GM18519 (cell line): ENCODE data around the gene ENDOD1.

Experiments
- ATAC-seq: cut with Tn5 transposase; IDR thresholded peaks from one replicate; pipeline ENCODE4 v1.9.1; 2021; ENCODE audit warnings: mild to moderate bottlenecking, moderate library complexity; ENCODE audit not compliant: unreplicated experiment, low FRiP score

ENDOD1 gene

DNA sequence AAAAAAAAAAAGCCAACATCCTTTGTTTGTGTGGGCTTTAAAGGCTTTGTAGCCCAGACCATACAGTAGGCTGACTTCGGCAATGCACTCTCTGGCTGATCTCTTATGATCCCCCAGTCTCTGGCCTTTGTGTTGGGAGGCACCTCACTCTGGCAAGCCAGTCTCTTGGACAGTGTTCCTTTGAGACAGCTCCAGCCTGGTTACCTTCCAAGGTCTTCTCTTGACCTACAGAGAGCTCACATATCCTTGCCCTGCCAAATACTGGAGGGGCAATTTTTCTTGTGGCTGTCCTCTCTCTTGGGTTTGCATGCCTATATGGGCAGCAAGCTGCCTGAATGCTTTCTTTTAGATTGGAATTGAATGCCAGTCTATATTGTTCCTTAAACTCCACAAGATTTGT is 71.6 kb downstream of the ENDOD1 start:
- no peak for ATAC-seq

DNA sequence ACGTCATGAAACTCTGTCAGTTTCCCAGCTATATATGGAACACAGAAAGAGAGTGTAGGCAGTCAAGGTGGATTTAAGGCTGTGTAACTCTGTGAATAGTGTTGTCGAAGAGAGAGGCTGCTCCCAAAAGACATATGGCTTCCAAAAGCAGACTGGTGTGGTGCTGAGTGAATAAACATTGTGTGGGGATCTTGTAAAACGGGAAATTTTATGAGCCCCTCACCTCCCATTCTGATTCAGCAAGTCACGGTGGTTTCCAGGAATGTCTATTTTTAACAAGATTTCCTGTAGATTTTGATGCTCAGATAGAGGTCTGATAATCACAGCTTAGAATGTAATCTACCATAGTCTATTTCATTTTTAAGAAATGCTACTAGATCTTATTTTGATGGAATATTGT is 73.5 kb downstream of the ENDOD1 start:
- ATAC-seq, result no peak

DNA sequence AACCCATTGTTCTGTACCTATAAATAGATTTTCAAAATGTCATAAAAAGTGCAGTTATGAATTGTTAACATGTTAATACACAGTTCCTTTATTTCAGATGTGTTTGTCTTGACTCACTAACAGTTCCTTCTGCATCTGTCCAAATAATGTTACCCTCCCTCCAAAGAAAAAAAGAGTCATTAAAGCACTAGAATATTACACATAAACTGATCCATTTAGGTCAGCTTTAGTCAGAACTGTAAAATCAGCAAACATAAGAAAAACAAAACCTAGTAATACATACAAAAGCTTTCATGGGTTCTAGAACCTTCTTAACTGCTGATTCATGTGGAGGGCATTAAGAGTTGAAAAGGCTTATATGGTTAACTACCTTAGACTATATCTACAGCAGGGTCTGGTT is 76.0 kb downstream of the ENDOD1 start:
- no peak for ATAC-seq

- no peak for ATAC-seq
Measured at GRCh38 chr11:95166781-95167180, 77.1 kb downstream of the ENDOD1 start.

GRCh38 chr11:95170294-95170693 is 80.6 kb downstream of the ENDOD1 start:
- ATAC-seq, result no peak

DNA sequence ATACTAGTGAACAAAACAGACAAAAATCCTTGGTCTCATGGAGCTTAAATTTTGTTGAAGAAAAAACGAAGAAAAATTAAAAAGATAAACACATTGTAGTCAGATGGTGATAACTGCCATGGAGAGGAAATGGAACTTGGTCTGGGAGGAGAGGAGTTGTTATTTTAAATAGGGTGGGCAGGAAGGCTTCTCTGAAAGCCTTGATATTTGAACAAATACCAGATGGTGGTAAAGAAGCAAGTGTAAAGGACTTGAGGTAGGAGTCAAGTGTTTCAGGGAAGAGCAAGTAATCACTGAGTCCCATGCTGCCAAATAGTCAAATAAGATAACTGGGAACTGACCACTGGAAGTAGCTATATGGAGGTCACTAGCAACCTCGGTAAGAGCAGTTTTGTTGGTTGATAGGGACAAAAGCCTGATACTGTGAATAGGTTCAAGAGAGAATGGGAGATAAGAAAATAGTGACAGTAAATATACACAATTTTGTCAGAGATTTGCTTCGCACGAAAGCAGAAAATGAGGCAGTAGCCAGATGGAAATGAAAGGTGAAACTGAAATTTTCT is 86.3 kb downstream of the ENDOD1 start:
- no peak for ATAC-seq
